Prostate gland (tissue), 2 donors: ENCODE measurements around the gene ASS1.

ENCODE experiments used
- CTCF ChIP-seq, 4 experiments: fragments of 200-600 bp in 2 of 4; fragments of 450-650 bp in 2 of 4; sonication (generic) in 2 of 4; IDR thresholded peaks; 1 replicate in 3 of 4; 2 replicates in 1 of 4; pipeline ENCODE4 v1.5.1; 2016 to 2019; ENCODE audit warnings: antibody characterized with exemption in 4 of 4, mild to moderate bottlenecking in 2 of 4, moderate library complexity in 2 of 4
- POLR2A ChIP-seq: fragments of 450-650 bp; IDR thresholded peaks from one replicate; pipeline ENCODE4 v1.6.1; 2016; ENCODE audit warnings: antibody characterized with exemption, mild to moderate bottlenecking
- POLR2AphosphoS5 ChIP-seq: sonication (generic); formaldehyde crosslinking; IDR thresholded peaks from one replicate; pipeline ENCODE4 v1.6.1; 2017; ENCODE audit warnings: antibody characterized with exemption

- no peak for TF ChIP-seq POLR2A
- no peak for TF ChIP-seq CTCF (IDR thresholded peaks at IDR 0.05)
- TF ChIP-seq POLR2AphosphoS5, result no peak
Observed at GRCh38 chr9:130537346-130538050, 92.7 kb downstream of the ASS1 start.
